ENCODE data around the gene AFF3. TPM values are rescaled to one million over a fixed set of nuclear protein-coding genes. Genes with fewer than 3 reads are reported as not detected.

Gene AFF3
- total RNA-seq, 1 experiment from 2014 or later: 0.42 TPM

DNA sequence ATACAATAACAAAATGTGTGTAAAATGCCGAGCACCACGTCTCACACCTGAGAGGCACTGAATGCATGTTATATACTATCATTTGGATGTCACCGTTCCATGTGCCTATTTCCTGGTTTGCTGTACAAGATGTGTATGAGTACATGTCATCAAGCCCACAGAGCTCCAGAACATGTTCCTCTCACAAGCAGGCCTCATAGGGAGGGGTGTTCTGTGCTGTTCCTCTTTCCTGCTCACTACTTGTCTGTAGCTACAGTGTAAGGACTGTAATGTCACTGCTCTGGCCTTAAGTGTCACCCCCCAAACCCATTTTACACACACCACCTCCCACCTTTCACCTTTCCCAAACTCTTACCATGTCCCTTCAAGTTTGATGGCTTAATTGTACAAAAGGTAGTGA lies 1.8 kb downstream of the AFF3 start:
- no peak overlapping the region for H3K27ac Mint-ChIP-seq (ENCODE audit: low read depth, unreplicated experiment)
- ChIA-PET CTCF (no interaction called here), POLR2A (no interaction called here)
- no peaks in the 10 kb centered on the region for H3K36me3 Mint-ChIP-seq (ENCODE audit: insufficient read depth, unreplicated experiment)
- TF ChIP-seq, protein P1, sequence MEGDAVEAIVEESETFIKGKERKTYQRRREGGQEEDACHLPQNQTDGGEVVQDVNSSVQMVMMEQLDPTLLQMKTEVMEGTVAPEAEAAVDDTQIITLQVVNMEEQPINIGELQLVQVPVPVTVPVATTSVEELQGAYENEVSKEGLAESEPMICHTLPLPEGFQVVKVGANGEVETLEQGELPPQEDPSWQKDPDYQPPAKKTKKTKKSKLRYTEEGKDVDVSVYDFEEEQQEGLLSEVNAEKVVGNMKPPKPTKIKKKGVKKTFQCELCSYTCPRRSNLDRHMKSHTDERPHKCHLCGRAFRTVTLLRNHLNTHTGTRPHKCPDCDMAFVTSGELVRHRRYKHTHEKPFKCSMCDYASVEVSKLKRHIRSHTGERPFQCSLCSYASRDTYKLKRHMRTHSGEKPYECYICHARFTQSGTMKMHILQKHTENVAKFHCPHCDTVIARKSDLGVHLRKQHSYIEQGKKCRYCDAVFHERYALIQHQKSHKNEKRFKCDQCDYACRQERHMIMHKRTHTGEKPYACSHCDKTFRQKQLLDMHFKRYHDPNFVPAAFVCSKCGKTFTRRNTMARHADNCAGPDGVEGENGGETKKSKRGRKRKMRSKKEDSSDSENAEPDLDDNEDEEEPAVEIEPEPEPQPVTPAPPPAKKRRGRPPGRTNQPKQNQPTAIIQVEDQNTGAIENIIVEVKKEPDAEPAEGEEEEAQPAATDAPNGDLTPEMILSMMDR (IDR thresholded peaks at IDR 0.05; ENCODE audit: unreplicated experiment): no peak
- peaks cover 13% of the 10 kb centered on the region for H3K9me3 Mint-ChIP-seq (ENCODE audit: unreplicated experiment)
- H3K27me3 Mint-ChIP-seq (ENCODE audit: insufficient read depth, unreplicated experiment): peaks cover 13% of the 10 kb centered on the region
- no TSS peak for BruUV-seq (replicated peaks)
- no peak overlapping the region for H3K4me3 Mint-ChIP-seq (ENCODE audit: unreplicated experiment)
- H3K4me1 Mint-ChIP-seq (ENCODE audit: insufficient read depth, unreplicated experiment): no peaks in the 10 kb centered on the region
- DNase-seq (ENCODE audit: unreplicated experiment): no peak
- intact Hi-C loops (cut with micrococcal nuclease): no loop called here

DNA sequence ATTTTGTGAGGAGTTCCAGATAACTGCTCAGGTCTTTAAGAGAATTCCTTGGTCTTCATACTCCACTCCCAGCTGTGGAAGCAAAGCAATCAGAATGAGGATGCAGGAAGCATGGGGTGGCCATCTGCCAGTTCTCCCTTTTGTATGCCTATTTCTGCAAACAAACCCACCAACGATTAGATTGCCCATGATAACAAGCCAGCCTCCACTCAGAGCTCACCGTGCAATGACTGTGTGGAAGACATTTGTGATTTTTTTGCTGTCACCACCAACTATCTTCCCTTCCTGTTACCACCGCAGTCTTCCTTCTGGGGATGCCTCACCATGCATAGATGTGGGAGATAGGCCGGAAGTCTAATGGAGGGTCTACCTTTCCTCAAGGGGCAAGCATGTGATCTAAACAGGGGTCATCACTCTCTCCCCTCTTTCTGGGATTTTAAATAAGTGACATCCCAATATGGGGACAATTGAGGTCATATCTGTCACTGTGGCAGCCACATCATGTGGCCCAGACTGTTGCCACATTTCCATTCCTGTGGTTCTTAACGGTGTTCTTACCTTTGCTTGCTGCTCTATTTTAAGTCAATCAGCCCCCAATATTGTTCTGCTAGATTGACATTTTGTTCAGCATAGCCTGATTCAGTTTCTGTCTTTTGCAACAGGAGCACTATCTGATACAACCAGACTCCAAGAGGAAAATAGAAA lies 4.4 kb downstream of the AFF3 start:
- ChIA-PET CTCF (interaction anchor here (0.7 kb wide), 1 partner anchor 312 kb away, joined by 3 read pairs; no protein-coding TSS in a partner anchor), POLR2A (no interaction called here)
- no peaks in the 10 kb centered on the region for H3K36me3 Mint-ChIP-seq (ENCODE audit: insufficient read depth, unreplicated experiment)
- TF ChIP-seq, protein P1 (IDR thresholded peaks at IDR 0.05; ENCODE audit: unreplicated experiment): no peak
- no peaks in the 10 kb centered on the region for H3K9me3 Mint-ChIP-seq (ENCODE audit: unreplicated experiment)
- no TSS peak for BruUV-seq (replicated peaks)
- no peak for DNase-seq (ENCODE audit: unreplicated experiment)
- H3K4me1 Mint-ChIP-seq (ENCODE audit: insufficient read depth, unreplicated experiment): no peaks in the 10 kb centered on the region
- intact Hi-C loops (cut with micrococcal nuclease): no loop called here
- no peaks in the 10 kb centered on the region for H3K27me3 Mint-ChIP-seq (ENCODE audit: insufficient read depth, unreplicated experiment)
- no peak overlapping the region for H3K27ac Mint-ChIP-seq (ENCODE audit: low read depth, unreplicated experiment)
- no peak overlapping the region for H3K4me3 Mint-ChIP-seq (ENCODE audit: unreplicated experiment)

DNA sequence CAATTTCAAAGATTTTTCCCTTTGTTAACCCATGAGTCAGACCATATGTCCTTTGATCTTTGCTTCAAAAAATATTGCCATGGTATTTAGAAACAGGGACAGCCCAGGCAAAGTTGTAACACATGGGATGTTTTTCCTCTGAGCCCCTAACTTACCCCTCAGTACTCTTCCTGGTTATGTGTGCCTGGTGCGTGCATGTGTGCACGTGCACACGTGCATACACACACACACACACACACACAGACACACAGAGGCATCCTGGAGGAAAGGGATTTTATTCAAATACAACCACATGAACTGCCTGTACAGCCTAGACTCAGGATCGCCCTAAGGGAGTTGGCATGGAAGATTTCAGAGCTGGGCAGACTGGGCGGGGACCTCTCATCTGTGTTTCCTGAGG lies 5.1 kb downstream of the AFF3 start:
- CTCF ChIA-PET: no interaction called here
- TF ChIP-seq, protein P1 (IDR thresholded peaks at IDR 0.05; ENCODE audit: unreplicated experiment): no peak
- no peaks in the 10 kb centered on the region for H3K36me3 Mint-ChIP-seq (ENCODE audit: insufficient read depth, unreplicated experiment)
- intact Hi-C loops (cut with micrococcal nuclease): no loop called here
- DNase-seq (ENCODE audit: unreplicated experiment): no peak
- BruUV-seq (replicated peaks): no TSS peak
- no peak overlapping the region for H3K27ac Mint-ChIP-seq (ENCODE audit: low read depth, unreplicated experiment)
- no peaks in the 10 kb centered on the region for H3K4me1 Mint-ChIP-seq (ENCODE audit: insufficient read depth, unreplicated experiment)
- H3K4me3 Mint-ChIP-seq (ENCODE audit: unreplicated experiment): no peak overlapping the region
- H3K27me3 Mint-ChIP-seq (ENCODE audit: insufficient read depth, unreplicated experiment): no peaks in the 10 kb centered on the region
- POLR2A ChIA-PET: no interaction called here
- no peaks in the 10 kb centered on the region for H3K9me3 Mint-ChIP-seq (ENCODE audit: unreplicated experiment)

DNA sequence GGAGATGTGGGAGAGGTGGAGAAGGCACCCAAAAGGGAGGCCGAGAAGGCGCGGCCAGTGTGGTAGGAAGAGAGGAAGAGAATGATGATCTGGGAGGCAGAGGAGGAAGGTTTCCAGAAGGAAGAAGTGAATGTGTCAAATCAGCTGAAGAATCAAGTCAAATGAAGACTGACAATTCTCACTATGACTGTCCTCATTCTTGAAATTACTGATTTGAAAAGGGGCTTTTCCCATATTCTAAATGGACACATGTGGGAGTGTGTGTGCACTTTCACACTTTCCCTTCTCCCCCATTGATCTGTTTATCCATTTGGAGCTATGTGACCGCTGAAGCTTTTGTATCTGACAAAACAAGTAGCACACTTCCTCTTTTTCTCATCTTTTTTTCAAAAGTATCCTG lies 6.1 kb downstream of the AFF3 start:
- ChIA-PET POLR2A (no interaction called here), CTCF (no interaction called here)
- no peaks in the 10 kb centered on the region for H3K9me3 Mint-ChIP-seq (ENCODE audit: unreplicated experiment)

More for the DNA sequence above, 6.1 kb downstream of the AFF3 start:
- no peak overlapping the region for H3K27ac Mint-ChIP-seq (ENCODE audit: low read depth, unreplicated experiment)
- TF ChIP-seq, protein P1 (IDR thresholded peaks at IDR 0.05; ENCODE audit: unreplicated experiment): no peak
- intact Hi-C loops (cut with micrococcal nuclease): no loop called here
- no peaks in the 10 kb centered on the region for H3K36me3 Mint-ChIP-seq (ENCODE audit: insufficient read depth, unreplicated experiment)
- no peak for DNase-seq (ENCODE audit: unreplicated experiment)
- BruUV-seq (replicated peaks): no TSS peak
- H3K27me3 Mint-ChIP-seq (ENCODE audit: insufficient read depth, unreplicated experiment): no peaks in the 10 kb centered on the region
- no peaks in the 10 kb centered on the region for H3K4me1 Mint-ChIP-seq (ENCODE audit: insufficient read depth, unreplicated experiment)
- H3K4me3 Mint-ChIP-seq (ENCODE audit: unreplicated experiment): no peak overlapping the region
